Smooth muscle cell (in vitro differentiated cells): Measurements from ENCODE around the gene ABCB4. TPM values are rescaled to one million over a fixed set of nuclear protein-coding genes. Genes with fewer than 3 reads are reported as not detected.
"Not testable (repeated sequence)": the region's sequence is repeated elsewhere in the genome, so short reads cannot be mapped to it uniquely, and the experiment has no call there.

ENCODE experiments used
- DNase-seq: peaks from one replicate; lab custom pipeline; 2025; ENCODE audit not compliant: unreplicated experiment; lab: John Stamatoyannopoulos, UW
- H2AFZ ChIP-seq: fragments of 200-600 bp; sonication (generic); 2 replicates; pipeline ENCODE4 v1.6.0; 2016; ENCODE audit warnings: antibody characterized with exemption, low read depth, mild to moderate bottlenecking
- H3F3A ChIP-seq: fragments of 200-600 bp; sonication (generic); 2 replicates; pipeline ENCODE4 v1.6.0; 2017; ENCODE audit warnings: antibody characterized with exemption, low read depth
- H3K27ac ChIP-seq: fragments of 200-600 bp; sonication (generic); 2 replicates; pipeline ENCODE4 v1.5.1; 2016; ENCODE audit warnings: low read depth, mild to moderate bottlenecking
- H3K27me3 ChIP-seq: fragments of 200-600 bp; sonication (generic); 2 replicates; pipeline ENCODE4 v1.6.1; 2016; ENCODE audit warnings: low read depth, mild to moderate bottlenecking
- H3K36me3 ChIP-seq: fragments of 200-600 bp; sonication (generic); 2 replicates; pipeline ENCODE4 v1.5.1; 2016; ENCODE audit warnings: low read depth
- H3K4me1 ChIP-seq: fragments of 200-600 bp; sonication (generic); 2 replicates; pipeline ENCODE4 v1.5.1; 2016; ENCODE audit warnings: low read depth
- H3K4me2 ChIP-seq: fragments of 200-600 bp; sonication (generic); 2 replicates; pipeline ENCODE4 v1.6.0; 2016; ENCODE audit warnings: mild to moderate bottlenecking
- H3K4me3 ChIP-seq: fragments of 200-600 bp; sonication (generic); 2 replicates; pipeline ENCODE4 v1.5.1; 2016; ENCODE audit warnings: mild to moderate bottlenecking
- H3K79me2 ChIP-seq: fragments of 200-600 bp; sonication (generic); 2 replicates; pipeline ENCODE4 v1.6.0; 2016; ENCODE audit warnings: low read depth, mild to moderate bottlenecking
- H3K9ac ChIP-seq: fragments of 200-600 bp; sonication (generic); 2 replicates; pipeline ENCODE4 v1.6.0; 2016; ENCODE audit warnings: low read depth
- H3K9me3 ChIP-seq: fragments of 200-600 bp; sonication (generic); replicated peaks from 2 replicates; pipeline ENCODE4 v1.5.1; 2016; ENCODE audit warnings: low read depth
- H4K20me1 ChIP-seq: fragments of 200-600 bp; sonication (generic); 2 replicates; pipeline ENCODE4 v1.6.0; 2016; ENCODE audit warnings: low read depth
- CTCF ChIP-seq: fragments of 200-600 bp; sonication (generic); IDR thresholded peaks from 2 replicates; pipeline ENCODE4 v1.5.1; 2017; ENCODE audit warnings: borderline replicate concordance, mild to moderate bottlenecking, antibody characterized with exemption; ENCODE audit not compliant: insufficient read depth, poor library complexity, severe bottlenecking
- WGBS: methylation state at CpG from one replicate; pipeline ENCODE4 v1.1.7; 2016; ENCODE audit warnings: low lambda C conversion rate; 5-methylcytosine and 5-hydroxymethylcytosine counted together
- polyA plus RNA-seq: library from polyadenylated mRNA; unstranded; fragments of >200 nt; fragmentation: Nextera tagmentation; extraction: Ambion mirVana; gene quantifications from 2 replicates; pipeline ENCODE4 v1.2.1, GENCODE V29; 2016
- total RNA-seq: library from RNA; depleted of rRNA; stranded (reverse); fragments of >200 nt; gene quantifications from 2 replicates; pipeline ENCODE4 v1.2.3, GENCODE V29; 2014

Gene ABCB4
- total and polyA plus RNA-seq, 2 experiments from 2014 or later, result 0.40 to 1.1 TPM

- Histone ChIP-seq H3K4me3 (peak overlapping the region; percentile 50), H3K36me3 (no peaks in the 10 kb centered on the region), H2AFZ (peak overlapping the region; percentile 89), H3K4me2 (peak overlapping the region; percentile 87), H3K27me3 (peaks cover 57% of the 10 kb centered on the region), H3K9ac (peak overlapping the region; percentile 72), H3K79me2 (no peaks in the 10 kb centered on the region), H3K4me1 (peaks cover 10% of the 10 kb centered on the region), H3F3A (no peaks in the 10 kb centered on the region), H3K9me3 (no peaks in the 10 kb centered on the region), H4K20me1 (no peaks in the 10 kb centered on the region), H3K27ac (peak overlapping the region; percentile 33)
- no peak for TF ChIP-seq CTCF
- 14% methylated on average over 14 of the region's 14 CpGs for WGBS
- no peak for DNase-seq
Measured at GRCh38 chr7:87474533-87475358, 734 bp downstream of the ABCB4 start.

DNA sequence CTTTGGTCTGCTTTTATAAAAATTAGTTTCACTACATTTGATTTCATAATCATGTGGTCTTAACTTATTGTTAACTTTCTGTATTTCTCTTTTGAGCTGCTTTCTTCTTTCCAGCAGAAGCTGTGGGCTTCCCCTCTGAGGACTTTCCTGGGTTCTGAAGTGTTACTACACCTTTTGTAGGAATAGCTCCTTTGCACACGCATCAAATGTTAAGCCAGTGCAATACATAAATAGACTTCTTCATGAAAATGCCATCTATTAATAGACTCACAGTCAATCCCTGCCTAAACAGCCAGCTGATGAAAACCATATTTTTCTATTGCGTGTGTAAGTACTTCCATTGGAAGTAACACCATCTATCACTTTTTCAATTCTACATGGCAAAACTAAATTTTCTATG, 1.5 kb downstream of the ABCB4 start:
- H3K9me3 ChIP-seq, result no peaks in the 10 kb centered on the region
- H3K36me3 ChIP-seq, result no peaks in the 10 kb centered on the region
- no peak for TF ChIP-seq CTCF
- peak overlapping the region; percentile 50 for H3K4me3 ChIP-seq
- peaks cover 57% of the 10 kb centered on the region for H3K27me3 ChIP-seq
- H3K79me2 ChIP-seq, result no peaks in the 10 kb centered on the region
- WGBS, result 80% methylated on average over 2 of the region's 2 CpGs
- H3K27ac ChIP-seq, result no peak overlapping the region
- no peak for DNase-seq
- no peaks in the 10 kb centered on the region for H4K20me1 ChIP-seq
- peak overlapping the region; percentile 87 for H3K4me2 ChIP-seq
- peaks cover 10% of the 10 kb centered on the region for H3K4me1 ChIP-seq
- no peak overlapping the region for H2AFZ ChIP-seq
- no peak overlapping the region for H3K9ac ChIP-seq
- no peaks in the 10 kb centered on the region for H3F3A ChIP-seq

DNA sequence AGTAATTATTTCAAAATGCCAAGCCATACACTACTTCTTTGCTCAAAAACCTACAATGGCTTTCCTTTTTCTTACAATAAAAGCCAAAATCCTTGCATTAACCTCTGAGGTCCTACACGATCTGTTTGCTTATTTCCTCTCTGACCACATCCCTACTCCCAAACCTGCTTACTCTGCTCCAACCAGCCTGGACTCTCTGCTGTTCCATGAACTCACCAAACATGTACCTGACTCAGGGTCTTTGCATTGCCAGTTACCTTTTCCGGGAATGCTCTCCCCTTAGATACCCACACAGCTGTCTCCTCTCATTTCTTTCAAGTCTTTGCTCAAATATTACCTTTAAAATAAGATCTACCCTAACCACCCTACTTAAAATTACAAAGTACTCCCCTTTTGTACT, 2.3 kb downstream of the ABCB4 start:
- peaks cover 10% of the 10 kb centered on the region for H3K4me1 ChIP-seq
- H3K9me3 ChIP-seq, result no peaks in the 10 kb centered on the region
- H3K79me2 ChIP-seq, result no peaks in the 10 kb centered on the region
- no peak overlapping the region for H3K4me3 ChIP-seq
- H3F3A ChIP-seq, result no peaks in the 10 kb centered on the region
- no peak overlapping the region for H2AFZ ChIP-seq
- no peaks in the 10 kb centered on the region for H3K36me3 ChIP-seq
- no peak for DNase-seq
- TF ChIP-seq CTCF, result no peak
- H3K27me3 ChIP-seq, result peaks cover 51% of the 10 kb centered on the region
- H3K9ac ChIP-seq, result no peak overlapping the region
- H3K27ac ChIP-seq, result no peak overlapping the region
- H3K4me2 ChIP-seq, result no peak overlapping the region
- WGBS, result 86% methylated on average over 2 of the region's 2 CpGs
- H4K20me1 ChIP-seq, result no peaks in the 10 kb centered on the region

DNA sequence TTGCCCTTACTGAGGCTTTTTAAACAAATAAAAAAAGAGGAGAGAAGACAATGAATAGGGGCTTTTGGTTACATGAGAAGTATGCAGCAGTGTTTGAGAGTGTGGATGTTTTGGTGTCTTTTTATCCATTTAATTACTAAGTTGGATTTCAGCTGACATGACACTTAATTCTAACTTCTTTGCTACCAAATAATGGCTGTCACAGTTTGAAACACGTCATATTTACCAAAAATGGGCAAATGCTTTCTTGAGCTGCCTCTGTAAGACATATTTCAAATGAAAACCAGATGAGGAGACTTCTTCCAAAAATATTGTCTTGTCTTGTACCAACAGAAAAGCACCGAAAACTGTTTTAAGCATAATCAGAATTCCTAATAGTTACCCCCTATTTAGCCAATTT, 4.0 kb downstream of the ABCB4 start:
- no peak for TF ChIP-seq CTCF
- H3K4me3 ChIP-seq, result no peak overlapping the region
- no peaks in the 10 kb centered on the region for H3K79me2 ChIP-seq
- peaks cover 10% of the 10 kb centered on the region for H3K4me1 ChIP-seq
- no peak for DNase-seq
- H3K9me3 ChIP-seq, result no peaks in the 10 kb centered on the region
- H2AFZ ChIP-seq, result no peak overlapping the region
- no peak overlapping the region for H3K27ac ChIP-seq
- no peak overlapping the region for H3K9ac ChIP-seq
- WGBS, result 86% methylated on average over 2 of the region's 2 CpGs
- H3K4me2 ChIP-seq, result no peak overlapping the region
- H3F3A ChIP-seq, result no peaks in the 10 kb centered on the region
- peaks cover 34% of the 10 kb centered on the region for H3K27me3 ChIP-seq
- no peaks in the 10 kb centered on the region for H3K36me3 ChIP-seq
- no peaks in the 10 kb centered on the region for H4K20me1 ChIP-seq

GRCh38 chr7:87469204-87469603, 6.3 kb downstream of the ABCB4 start:
- not testable (repeated sequence) for H3K9ac ChIP-seq, H4K20me1 ChIP-seq, H3K4me3 ChIP-seq, H3K9me3 ChIP-seq, H2AFZ ChIP-seq, H3K4me1 ChIP-seq, H3K36me3 ChIP-seq, DNase-seq, H3K79me2 ChIP-seq, H3K4me2 ChIP-seq, H3F3A ChIP-seq, H3K27ac ChIP-seq
- H3K27me3 ChIP-seq, result peaks cover 15% of the 10 kb centered on the region
